IMR-90 (cell line): Measurements from ENCODE around the gene MTHFSD. TPM values are rescaled to one million over a fixed set of nuclear protein-coding genes. Genes with fewer than 3 reads are reported as not detected.

Experiments
- ATAC-seq: fragments of 200-7000 bp; cut with Tn5 transposase; 2 replicates; pipeline ENCODE4 v1.9.1; 2020; ENCODE audit warnings: low read depth, mild to moderate bottlenecking, moderate library complexity
- BruUV-seq: library from RNA; stranded (reverse); fragments of 400-500 nt; replicated peaks from 2 replicates; lab custom pipeline; 2021; lab: Mats Ljungman, UMichigan
- CTCF ChIA-PET: fragments of 300-600 bp; formaldehyde crosslinking; extraction: SDS; loops from one replicate; lab custom pipeline; 2021; ENCODE audit warnings: antibody characterized with exemption; lab: Yijun Ruan, JAX
- POLR2A ChIA-PET: fragments of 300-600 bp; sonication (Branson Sonifier 250); formaldehyde crosslinking; loops from one replicate; lab custom pipeline; 2022; ENCODE audit warnings: antibody characterized with exemption; ENCODE audit not compliant: unreplicated experiment; lab: Charles Lee
- DNase-seq: peaks from one replicate; pipeline ENCODE4 v3.0.0; 2013
- H2AFZ ChIP-seq: replicated peaks from 2 replicates; pipeline ENCODE3; 2013; ENCODE audit warnings: low read length, mild to moderate bottlenecking; ENCODE audit not compliant: poor library complexity
- H2AK5ac ChIP-seq: 2 replicates; pipeline ENCODE4 v1.6.1; 2013; ENCODE audit warnings: low read depth, low read length, inconsistent platforms
- H2AK9ac ChIP-seq: replicated peaks from 2 replicates; pipeline ENCODE3; 2013; ENCODE audit warnings: mild to moderate bottlenecking, low read depth, low read length, moderate library complexity; ENCODE audit not compliant: poor library complexity
- H2BK120ac ChIP-seq: 2 replicates; pipeline ENCODE4 v1.6.1; 2013; ENCODE audit warnings: low read depth, low read length, inconsistent platforms
- H2BK15ac ChIP-seq: 3 replicates; pipeline ENCODE4 v1.6.1; 2013; ENCODE audit warnings: low read depth, low read length, inconsistent platforms
- H2BK20ac ChIP-seq: 2 replicates; pipeline ENCODE4 v1.6.1; 2013; ENCODE audit warnings: low read depth, mild to moderate bottlenecking, inconsistent platforms, low read length, moderate library complexity
- H2BK5ac ChIP-seq: 2 replicates; pipeline ENCODE4 v1.6.1; 2013; ENCODE audit warnings: mild to moderate bottlenecking, low read depth, low read length, inconsistent platforms; ENCODE audit not compliant: poor library complexity, severe bottlenecking
- H3K14ac ChIP-seq: replicated peaks from 2 replicates; pipeline ENCODE4 v1.6.1; 2013; ENCODE audit warnings: low read depth, low read length, inconsistent platforms
- H3K18ac ChIP-seq: 2 replicates; pipeline ENCODE4 v1.6.1; 2013; ENCODE audit warnings: low read depth, low read length, control low read depth
- H3K23ac ChIP-seq: 2 replicates; pipeline ENCODE4 v1.6.1; 2013; ENCODE audit warnings: low read depth, low read length, inconsistent platforms
- H3K27ac ChIP-seq: 2 replicates; pipeline ENCODE4 v1.5.1; 2013; ENCODE audit warnings: mild to moderate bottlenecking, control low read depth, low read length; ENCODE audit not compliant: insufficient read depth
- H3K27me3 ChIP-seq: 2 replicates; pipeline ENCODE4 v1.6.1; 2013; ENCODE audit warnings: low read length; ENCODE audit not compliant: control insufficient read depth, insufficient read depth
- H3K36me3 ChIP-seq: 2 replicates; pipeline ENCODE4 v1.6.1; 2013; ENCODE audit warnings: low read length, mixed read lengths; ENCODE audit not compliant: control insufficient read depth, insufficient read depth
- H3K4ac ChIP-seq: 2 replicates; pipeline ENCODE4 v1.6.1; 2013; ENCODE audit warnings: low read depth, low read length, inconsistent platforms
- H3K4me1 ChIP-seq: 2 replicates; pipeline ENCODE4 v1.6.1; 2013; ENCODE audit warnings: low read length, mixed read lengths; ENCODE audit not compliant: control insufficient read depth, insufficient read depth
- H3K4me2 ChIP-seq: 2 replicates; pipeline ENCODE4 v1.6.1; 2013; ENCODE audit warnings: low read depth, mild to moderate bottlenecking, control low read depth, low read length, moderate library complexity
- H3K4me3 ChIP-seq: 2 replicates; pipeline ENCODE4 v1.5.1; 2013; ENCODE audit warnings: low read depth, mild to moderate bottlenecking, control low read depth, low read length, moderate library complexity; ENCODE audit not compliant: insufficient read depth
- H3K56ac ChIP-seq: 2 replicates; pipeline ENCODE4 v1.6.1; 2013; ENCODE audit warnings: low read length, inconsistent platforms; ENCODE audit not compliant: insufficient read depth; ENCODE audit errors: extremely low read depth
- H3K79me1 ChIP-seq, 2 experiments: 2 replicates each; pipeline ENCODE4 v1.6.1; 2013; ENCODE audit warnings: low read length in 2 of 2, inconsistent platforms in 1 of 2, low read depth in 1 of 2
- H3K9ac ChIP-seq: 2 replicates; pipeline ENCODE4 v1.6.1; 2013; ENCODE audit warnings: low read depth, low read length, control low read depth
- H3K9me1 ChIP-seq: 2 replicates; pipeline ENCODE4 v1.6.1; 2013; ENCODE audit warnings: low read length, inconsistent platforms; ENCODE audit not compliant: insufficient read depth
- H3K9me3 ChIP-seq: 2 replicates; pipeline ENCODE4 v1.6.1; 2013; ENCODE audit warnings: low read length; ENCODE audit not compliant: control insufficient read depth, insufficient read depth
- H4K20me1 ChIP-seq: 2 replicates; pipeline ENCODE4 v1.6.1; 2013; ENCODE audit warnings: low read length, inconsistent platforms; ENCODE audit not compliant: insufficient read depth
- H4K5ac ChIP-seq: 2 replicates; pipeline ENCODE4 v1.6.1; 2013; ENCODE audit warnings: mild to moderate bottlenecking, low read depth, low read length, control low read depth
- H4K8ac ChIP-seq, 2 experiments: 2 replicates each; pipeline ENCODE4 v1.6.1; 2013; ENCODE audit warnings: low read depth in 2 of 2, low read length in 2 of 2, control low read depth in 1 of 2, inconsistent platforms in 1 of 2
- H4K91ac ChIP-seq: 2 replicates; pipeline ENCODE4 v1.6.1; 2013; ENCODE audit warnings: low read depth, low read length, inconsistent platforms; ENCODE audit not compliant: insufficient read depth
- SMC3 ChIP-seq: fragments of 150-350 bp; IDR thresholded peaks from 2 replicates; pipeline ENCODE4 v1.6.1; 2016; ENCODE audit warnings: low read depth, mild to moderate bottlenecking, antibody characterized with exemption, low read length, moderate library complexity
- WGBS, 2 experiments: methylation state at CpG; one replicate each; pipeline versions ENCODE4 v1.1.5 to v1.1.7; 2013; ENCODE audit warnings: missing lambda C conversion rate in 2 of 2; ENCODE audit not compliant: insufficient read length in 1 of 2; ENCODE audit errors: extremely low coverage in 2 of 2; 5-methylcytosine and 5-hydroxymethylcytosine counted together
- dilution Hi-C: fragments of 300-500 bp; cut with HindIII; formaldehyde crosslinking; loops from one replicate; pipeline ENCODE4 v1.14.3; 2018; ENCODE audit warnings: low sequenced_read_pairs; ENCODE audit not compliant: unreplicated experiment
- in situ Hi-C: fragments of 300-500 bp; cut with MboI; formaldehyde crosslinking; loops from 3 replicates; pipeline ENCODE4 v1.14.3; 2019; ENCODE audit warnings: low sequenced_read_pairs, inconsistent platforms, mixed read lengths
- intact Hi-C: fragments of 100-400 bp; cut with micrococcal nuclease; formaldehyde crosslinking; loops from 2 replicates; pipeline ENCODE4 v1.10.0; 2022
- polyA plus RNA-seq, 3 experiments: library from polyadenylated mRNA; depleted of rRNA; stranded (reverse); fragments of >200 nt; gene quantifications; 2 replicates each; pipeline ENCODE4 v1.2.3, GENCODE V29; 2012; ENCODE audit warnings: low replicate concordance in 1 of 3
- total RNA-seq: library from RNA; depleted of rRNA; stranded (reverse); fragments of >200 nt; gene quantifications from 2 replicates; pipeline ENCODE4 v1.2.3, GENCODE V29; 2012
- TF ChIP-seq, protein P1 (sequence below): conservative IDR thresholded peaks from 2 replicates; pipeline ENCODE4 v1.5.1; 2012; ENCODE audit warnings: mild to moderate bottlenecking, low read depth, low read length, improper control_type of control experiment

The MTHFSD gene
- total and polyA plus RNA-seq, 2 of the 4 experiments (the other 2 are of a cell fraction) = 8.2 to 16.8 TPM

DNA sequence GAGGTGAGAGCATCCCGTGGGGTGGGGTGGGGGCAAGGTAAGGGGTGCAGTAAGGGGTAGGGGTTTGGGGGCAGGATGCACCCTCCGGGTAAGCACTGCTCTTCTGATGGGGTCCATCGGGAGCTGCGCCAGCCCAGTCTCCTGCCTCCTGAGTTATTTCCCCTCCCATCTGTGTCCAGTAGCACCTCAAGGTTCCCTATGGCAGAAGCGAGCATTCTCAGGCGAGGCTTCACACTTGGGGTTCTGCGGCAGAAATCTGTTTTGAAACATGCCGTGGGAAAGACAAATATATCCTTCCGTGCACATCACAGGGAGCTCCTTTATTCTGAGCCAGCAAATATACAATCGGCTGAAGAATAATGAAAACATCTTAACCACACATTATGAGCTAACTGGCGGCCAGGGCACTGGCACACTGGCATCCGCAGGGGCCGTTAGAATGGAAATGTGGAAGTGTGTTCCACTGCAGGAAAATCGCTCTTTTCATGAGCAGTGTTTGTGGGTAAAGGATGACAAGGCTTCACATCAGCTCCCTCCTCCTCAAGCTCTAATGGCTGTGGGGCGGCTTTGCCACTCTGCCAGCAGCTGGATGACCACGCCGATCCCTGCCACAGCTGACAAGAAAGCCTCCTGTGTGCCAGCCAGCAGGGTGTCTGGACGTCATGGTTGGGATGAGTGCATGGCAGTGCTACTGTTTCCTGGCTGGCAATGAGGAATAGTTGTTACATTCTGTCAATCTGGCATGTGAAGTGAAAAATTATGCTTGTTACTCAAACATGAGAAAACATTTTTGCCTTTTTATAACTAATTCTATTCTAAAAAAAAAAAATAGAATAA lies 20.0 kb downstream of the MTHFSD start:
- H3K4me3 ChIP-seq = no peak overlapping the region
- no peak overlapping the region for H3K23ac ChIP-seq
- no peak overlapping the region for H2AK9ac ChIP-seq
- H2AK5ac ChIP-seq = no peak overlapping the region
- no peaks in the 10 kb centered on the region for H4K20me1 ChIP-seq
- ATAC-seq = no peak
- no peaks in the 10 kb centered on the region for H3K79me1 ChIP-seq
- no peak overlapping the region for H3K14ac ChIP-seq
- TF ChIP-seq SMC3 = no peak
- TF ChIP-seq, protein P1, sequence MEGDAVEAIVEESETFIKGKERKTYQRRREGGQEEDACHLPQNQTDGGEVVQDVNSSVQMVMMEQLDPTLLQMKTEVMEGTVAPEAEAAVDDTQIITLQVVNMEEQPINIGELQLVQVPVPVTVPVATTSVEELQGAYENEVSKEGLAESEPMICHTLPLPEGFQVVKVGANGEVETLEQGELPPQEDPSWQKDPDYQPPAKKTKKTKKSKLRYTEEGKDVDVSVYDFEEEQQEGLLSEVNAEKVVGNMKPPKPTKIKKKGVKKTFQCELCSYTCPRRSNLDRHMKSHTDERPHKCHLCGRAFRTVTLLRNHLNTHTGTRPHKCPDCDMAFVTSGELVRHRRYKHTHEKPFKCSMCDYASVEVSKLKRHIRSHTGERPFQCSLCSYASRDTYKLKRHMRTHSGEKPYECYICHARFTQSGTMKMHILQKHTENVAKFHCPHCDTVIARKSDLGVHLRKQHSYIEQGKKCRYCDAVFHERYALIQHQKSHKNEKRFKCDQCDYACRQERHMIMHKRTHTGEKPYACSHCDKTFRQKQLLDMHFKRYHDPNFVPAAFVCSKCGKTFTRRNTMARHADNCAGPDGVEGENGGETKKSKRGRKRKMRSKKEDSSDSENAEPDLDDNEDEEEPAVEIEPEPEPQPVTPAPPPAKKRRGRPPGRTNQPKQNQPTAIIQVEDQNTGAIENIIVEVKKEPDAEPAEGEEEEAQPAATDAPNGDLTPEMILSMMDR = no peak
- no peak for DNase-seq
- H3K18ac ChIP-seq = no peak overlapping the region
- no peak overlapping the region for H3K56ac ChIP-seq
- peaks cover 28% of the 10 kb centered on the region for H3K36me3 ChIP-seq
- no peak overlapping the region for H4K91ac ChIP-seq
- 100% methylated on average over 1 of the region's 18 CpGs; no CpG with 5 or more reads in 1 of the 2 experiments for WGBS, 2 experiments
- intact Hi-C loops (no loop called here), in situ Hi-C loops (no loop called here), dilution Hi-C loops (no loop called here)
- no peak overlapping the region for H2BK15ac ChIP-seq
- POLR2A ChIA-PET = no interaction called here
- no peak overlapping the region for H4K8ac ChIP-seq
- H3K9me1 ChIP-seq = no peaks in the 10 kb centered on the region
- H3K9ac ChIP-seq = no peak overlapping the region
- no peak overlapping the region for H2BK5ac ChIP-seq
- H2AFZ ChIP-seq = no peak overlapping the region
- no peak overlapping the region for H3K4me2 ChIP-seq
- H3K9me3 ChIP-seq = no peaks in the 10 kb centered on the region
- no peak overlapping the region for H2BK120ac ChIP-seq
- no peaks in the 10 kb centered on the region for H3K4me1 ChIP-seq
- H3K27ac ChIP-seq = no peak overlapping the region
- no peak overlapping the region for H2BK20ac ChIP-seq
- no peak overlapping the region for H3K4ac ChIP-seq
- H4K5ac ChIP-seq = no peak overlapping the region
- no peaks in the 10 kb centered on the region for H3K27me3 ChIP-seq
- CTCF ChIA-PET = no interaction called here
- BruUV-seq = no TSS peak
